HG02870 (cell line): ENCODE measurements around the gene S100A2.
"Not testable (repeated sequence)": the region's sequence is repeated elsewhere in the genome, so short reads cannot be mapped to it uniquely, and the experiment has no call there.

Source experiments
- ATAC-seq: cut with Tn5 transposase; IDR thresholded peaks from one replicate; pipeline ENCODE4 v1.9.1; 2021; ENCODE audit warnings: mild to moderate bottlenecking, moderate library complexity; ENCODE audit not compliant: unreplicated experiment

S100A2 gene

GRCh38 chr1:153566414-153567371, 1.0 kb upstream of the S100A2 start:
- no peak for ATAC-seq

- ATAC-seq, result no peak
These were observed 1.7 kb downstream of the S100A2 start for GRCh38 chr1:153563991-153564390.

GRCh38 chr1:153563483-153563901, 2.2 kb downstream of the S100A2 start:
- no peak for ATAC-seq

- not testable (repeated sequence) for ATAC-seq
These were observed 3.6 kb downstream of the S100A2 start for GRCh38 chr1:153562021-153562420.

- no peak for ATAC-seq
These were observed 4.1 kb downstream of the S100A2 start for GRCh38 chr1:153561466-153561985.

GRCh38 chr1:153560771-153561465, 4.7 kb downstream of the S100A2 start:
- no peak for ATAC-seq

- no peak for ATAC-seq
These were observed 5.4 kb downstream of the S100A2 start for GRCh38 chr1:153560241-153560640.

GRCh38 chr1:153557877-153558276, 7.8 kb downstream of the S100A2 start:
- ATAC-seq, result no peak

- no peak for ATAC-seq
These were observed 9.3 kb downstream of the S100A2 start for GRCh38 chr1:153556348-153556747.

GRCh38 chr1:153553830-153554541, 11.7 kb downstream of the S100A2 start:
- no peak for ATAC-seq

- ATAC-seq, result no peak
These were observed 12.5 kb downstream of the S100A2 start for GRCh38 chr1:153553096-153553495.

GRCh38 chr1:153552335-153552734, 13.3 kb downstream of the S100A2 start:
- ATAC-seq, result no peak

GRCh38 chr1:153550827-153551500, 14.7 kb downstream of the S100A2 start:
- ATAC-seq, result no peak

- no peak for ATAC-seq
These were observed 15.3 kb downstream of the S100A2 start for GRCh38 chr1:153550398-153550758.

- no peak for ATAC-seq
These were observed 15.8 kb downstream of the S100A2 start for GRCh38 chr1:153549741-153550397.

GRCh38 chr1:153548722-153549688, 16.6 kb downstream of the S100A2 start, which contains the start of gene S100A3:
S100A3 (minus strand) TSS chr1:153549258; CDS start chr1:153548485, 773 bp downstream.
- ATAC-seq, result no peak

- no peak for ATAC-seq
These were observed 17.8 kb downstream of the S100A2 start for GRCh38 chr1:153547560-153548551.
